H9 (cell line): ENCODE data around the gene PAFAH1B1. TPM values are rescaled to one million over a fixed set of nuclear protein-coding genes. Genes with fewer than 3 reads are reported as not detected.
"Not testable (repeated sequence)": the region's sequence is repeated elsewhere in the genome, so short reads cannot be mapped to it uniquely, and the experiment has no call there.

Experiments
- DNase-seq: peaks from one replicate; pipeline ENCODE4 v3.0.0-alpha.2; 2017
- H2AFZ ChIP-seq: one replicate; pipeline ENCODE4 v1.6.1; 2013; ENCODE audit warnings: mild to moderate bottlenecking, low read length, control low read depth, moderate library complexity
- H2AK5ac ChIP-seq: 2 replicates; pipeline ENCODE4 v1.6.1; 2013; ENCODE audit warnings: low read length, control low read depth, mixed read lengths; ENCODE audit not compliant: insufficient read length
- H2BK120ac ChIP-seq: one replicate; pipeline ENCODE4 v1.6.1; 2013; ENCODE audit warnings: low read depth, mild to moderate bottlenecking, low read length, control low read depth, inconsistent platforms; ENCODE audit not compliant: poor library complexity, severe bottlenecking
- H2BK12ac ChIP-seq: 2 replicates; pipeline ENCODE4 v1.6.1; 2013; ENCODE audit warnings: low read length, control low read depth, mixed read lengths, low read depth; ENCODE audit not compliant: insufficient read length
- H2BK15ac ChIP-seq: 2 replicates; pipeline ENCODE4 v1.6.1; 2013; ENCODE audit warnings: low read depth, low read length, control low read depth
- H2BK20ac ChIP-seq: one replicate; pipeline ENCODE4 v1.6.1; 2013; ENCODE audit warnings: low read depth, mild to moderate bottlenecking, low read length, control low read depth, inconsistent platforms; ENCODE audit not compliant: poor library complexity, severe bottlenecking
- H2BK5ac ChIP-seq: 2 replicates; pipeline ENCODE4 v1.6.1; 2013; ENCODE audit warnings: low read length, control low read depth, mixed read lengths; ENCODE audit not compliant: insufficient read length
- H3K14ac ChIP-seq: 2 replicates; pipeline ENCODE4 v1.6.1; 2013; ENCODE audit warnings: low read length, control low read depth; ENCODE audit not compliant: insufficient read depth
- H3K18ac ChIP-seq: 2 replicates; pipeline ENCODE4 v1.6.1; 2013; ENCODE audit warnings: low read depth, mild to moderate bottlenecking, mixed read lengths, low read length, control low read depth; ENCODE audit not compliant: insufficient read length
- H3K23ac ChIP-seq: 2 replicates; pipeline ENCODE4 v1.6.1; 2013; ENCODE audit warnings: low read length, control low read depth, mixed read lengths, low read depth; ENCODE audit not compliant: insufficient read length
- H3K23me2 ChIP-seq: 2 replicates; pipeline ENCODE4 v1.6.1; 2013; ENCODE audit warnings: low read depth, mild to moderate bottlenecking, mixed read lengths, low read length, control low read depth; ENCODE audit not compliant: insufficient read length, poor library complexity, severe bottlenecking
- H3K27ac ChIP-seq: 2 replicates; pipeline ENCODE4 v1.5.1; 2013; ENCODE audit warnings: low read length, control low read depth, mixed read lengths, low read depth; ENCODE audit not compliant: insufficient read length
- H3K27me3 ChIP-seq: 2 replicates; pipeline ENCODE4 v1.6.1; 2013; ENCODE audit warnings: low read length, control low read depth, inconsistent platforms; ENCODE audit not compliant: insufficient read depth
- H3K4ac ChIP-seq: 2 replicates; pipeline ENCODE4 v1.6.1; 2013; ENCODE audit warnings: low read depth, mild to moderate bottlenecking, control low read depth, inconsistent platforms, low read length, moderate library complexity
- H3K4me1 ChIP-seq: 2 replicates; pipeline ENCODE4 v1.6.1; 2013; ENCODE audit warnings: low read length, control low read depth, inconsistent platforms; ENCODE audit not compliant: insufficient read depth
- H3K4me2 ChIP-seq: 2 replicates; pipeline ENCODE4 v1.6.1; 2013; ENCODE audit warnings: low read length, control low read depth, mixed read lengths; ENCODE audit not compliant: insufficient read length, insufficient read depth
- H3K56ac ChIP-seq: 2 replicates; pipeline ENCODE4 v1.6.1; 2013; ENCODE audit warnings: low read depth, mild to moderate bottlenecking, mixed read lengths, low read length, control low read depth; ENCODE audit not compliant: insufficient read length
- H3K79me1 ChIP-seq: 2 replicates; pipeline ENCODE4 v1.6.1; 2013; ENCODE audit warnings: low read depth, mild to moderate bottlenecking, moderate library complexity, low read length, control low read depth, inconsistent platforms; ENCODE audit not compliant: insufficient read depth, poor library complexity, severe bottlenecking
- H3K79me2 ChIP-seq: 2 replicates; pipeline ENCODE4 v1.6.1; 2013; ENCODE audit warnings: low read length, control low read depth, inconsistent platforms; ENCODE audit not compliant: insufficient read depth
- H3K9ac ChIP-seq: 2 replicates; pipeline ENCODE4 v1.6.1; 2013; ENCODE audit warnings: low read length, control low read depth, mixed read lengths; ENCODE audit not compliant: insufficient read length; ENCODE audit errors: extremely low read depth
- H3K9me3 ChIP-seq: one replicate; pipeline ENCODE4 v1.6.1; 2013; ENCODE audit warnings: low read depth, low read length, inconsistent platforms; ENCODE audit not compliant: control insufficient read depth
- H3T11ph ChIP-seq: one replicate; pipeline ENCODE4 v1.6.1; 2013; ENCODE audit warnings: mild to moderate bottlenecking, low read length, control low read depth, inconsistent platforms
- H4K20me1 ChIP-seq: one replicate; pipeline ENCODE4 v1.6.1; 2013; ENCODE audit not compliant: control insufficient read depth, insufficient read length, insufficient read depth
- H4K5ac ChIP-seq: 2 replicates; pipeline ENCODE4 v1.6.1; 2013; ENCODE audit warnings: low read depth, mild to moderate bottlenecking, mixed read lengths, low read length, control low read depth; ENCODE audit not compliant: insufficient read length
- H4K8ac ChIP-seq: replicated peaks from 2 replicates; pipeline ENCODE4 v1.6.1; 2013; ENCODE audit warnings: low read length, control low read depth, mixed read lengths, low read depth; ENCODE audit not compliant: insufficient read length
- H4K91ac ChIP-seq: 2 replicates; pipeline ENCODE4 v1.6.1; 2013; ENCODE audit warnings: low read depth, mild to moderate bottlenecking, moderate library complexity, mixed read lengths, low read length, control low read depth; ENCODE audit not compliant: insufficient read length
- H3K27ac Mint-ChIP-seq, 3 experiments: 2 replicates in 2 of 3; 3 replicates in 1 of 3; pipeline ENCODE4 v1.8.0; 2020 to 2021; ENCODE audit warnings: mixed read lengths in 3 of 3, mild to moderate bottlenecking in 1 of 3, moderate library complexity in 1 of 3
- H3K27me3 Mint-ChIP-seq: 2 replicates; pipeline ENCODE4 v1.8.0; 2021; ENCODE audit warnings: low read depth, mild to moderate bottlenecking, moderate library complexity, mixed read lengths
- H3K36me3 Mint-ChIP-seq, 3 experiments: 2 replicates in 2 of 3; 3 replicates in 1 of 3; pipeline ENCODE4 v1.8.0; 2020 to 2021; ENCODE audit warnings: low read depth in 3 of 3, mixed read lengths in 3 of 3; ENCODE audit not compliant: insufficient read depth in 1 of 3
- H3K4me1 Mint-ChIP-seq, 2 experiments: 2 replicates each; pipeline ENCODE4 v1.8.0; 2020; ENCODE audit warnings: mixed read lengths in 2 of 2
- H3K4me3 Mint-ChIP-seq, 2 experiments: 2 replicates in 1 of 2; 3 replicates in 1 of 2; pipeline ENCODE4 v1.8.0; 2020 to 2021; ENCODE audit warnings: mild to moderate bottlenecking in 2 of 2, mixed read lengths in 2 of 2, moderate library complexity in 1 of 2
- H3K9me3 Mint-ChIP-seq, 2 experiments: 2 replicates in 1 of 2; 3 replicates in 1 of 2; pipeline ENCODE4 v1.8.0; 2020; ENCODE audit warnings: mild to moderate bottlenecking in 2 of 2, mixed read lengths in 2 of 2, moderate library complexity in 1 of 2
- CTCF ChIP-seq: fragments of 200-600 bp; sonication (generic); conservative IDR thresholded peaks from 3 replicates; pipeline ENCODE4 v1.8.0; 2021; ENCODE audit warnings: antibody characterized with exemption, mild to moderate bottlenecking
- WGBS: extraction: QIAGEN DNeasy Blood & Tissue Kit; methylation state at CpG from one replicate; pipeline ENCODE4 v1.1.7; 2013; ENCODE audit warnings: missing lambda C conversion rate, low lambda C conversion rate, mixed read lengths; ENCODE audit not compliant: insufficient read length; ENCODE audit errors: extremely low coverage; 5-methylcytosine and 5-hydroxymethylcytosine counted together
- total RNA-seq: library from RNA; stranded (reverse); gene quantifications from 2 replicates; pipeline ENCODE4 v1.2.1, GENCODE V29; 2021

The PAFAH1B1 gene
- total RNA-seq, 1 experiment from 2014 or later, result 134 TPM

- H3K4me1 Mint-ChIP-seq, result peaks cover 17 to 18% of the 10 kb centered on the region in 2 experiments
- H3K79me2 ChIP-seq, result peaks cover 36% of the 10 kb centered on the region; the same call in 1 of the 2 replicates
- H2BK120ac ChIP-seq, result no peak overlapping the region
- no peak overlapping the region for H2BK15ac ChIP-seq
- H3K27ac ChIP-seq, result no peak overlapping the region
- H3K27me3 ChIP-seq, result no peaks in the 10 kb centered on the region
- no peak overlapping the region for H3K56ac ChIP-seq
- no peak overlapping the region for H3K4ac ChIP-seq
- peaks cover 5% of the 10 kb centered on the region; the same call in 1 of the 2 replicates for H3K4me1 ChIP-seq
- H3K4me2 ChIP-seq, result no peak overlapping the region
- H4K20me1 ChIP-seq, result no peaks in the 10 kb centered on the region
- H3K27me3 Mint-ChIP-seq, result no peaks in the 10 kb centered on the region
- peaks cover 13% of the 10 kb centered on the region for H3K79me1 ChIP-seq
- H3K23ac ChIP-seq, result no peak overlapping the region
- DNase-seq, result no peak
- H3T11ph ChIP-seq, result no peak overlapping the region
- H3K9me3 ChIP-seq, result no peaks in the 10 kb centered on the region
- no peak overlapping the region for H2BK20ac ChIP-seq
- H2AK5ac ChIP-seq, result no peak overlapping the region
- TF ChIP-seq CTCF, result no peak
- H3K23me2 ChIP-seq, result no peaks in the 10 kb centered on the region
- no peak overlapping the region for H2AFZ ChIP-seq
- no peak overlapping the region for H3K27ac Mint-ChIP-seq
- no peak overlapping the region for H2BK12ac ChIP-seq
- H3K36me3 Mint-ChIP-seq, result peaks cover 40 to 53% (median 44%) of the 10 kb centered on the region in 3 experiments
- no peak overlapping the region for H3K4me3 Mint-ChIP-seq
- WGBS, result no CpG with 5 or more reads among the region's 3 CpGs
- H4K8ac ChIP-seq, result no peak overlapping the region
- H4K91ac ChIP-seq, result no peak overlapping the region
- H2BK5ac ChIP-seq, result no peak overlapping the region
- H3K14ac ChIP-seq, result no peak overlapping the region
- no peak overlapping the region for H4K5ac ChIP-seq
- H3K18ac ChIP-seq, result no peak overlapping the region
- no peak overlapping the region for H3K9ac ChIP-seq
- H3K9me3 Mint-ChIP-seq, result peaks cover 28 to 30% of the 10 kb centered on the region in 2 experiments
Measured at GRCh38 chr17:2621241-2621640, 27.8 kb downstream of the PAFAH1B1 start.

- peaks cover 35% of the 10 kb centered on the region; the same call in 1 of the 2 replicates for H3K79me2 ChIP-seq
- not testable (repeated sequence) for H3K27ac ChIP-seq, H3K27me3 ChIP-seq, H2AK5ac ChIP-seq, H3K56ac ChIP-seq, H3K4me1 ChIP-seq, H4K91ac ChIP-seq, H2BK5ac ChIP-seq, H3K9me3 ChIP-seq, H4K8ac ChIP-seq, H2BK12ac ChIP-seq, H3K4me2 ChIP-seq, DNase-seq, H3T11ph ChIP-seq, H2BK20ac ChIP-seq, H2BK120ac ChIP-seq, H3K23ac ChIP-seq, H3K18ac ChIP-seq, H4K20me1 ChIP-seq, H3K4ac ChIP-seq, H2AFZ ChIP-seq, H3K9ac ChIP-seq, H3K23me2 ChIP-seq, H4K5ac ChIP-seq, H2BK15ac ChIP-seq, H3K4me3 Mint-ChIP-seq, H3K14ac ChIP-seq, H3K27me3 Mint-ChIP-seq
- H3K9me3 Mint-ChIP-seq, result peaks cover 29 to 32% of the 10 kb centered on the region in 2 experiments
- peaks cover 43 to 57% (median 44%) of the 10 kb centered on the region in 3 experiments for H3K36me3 Mint-ChIP-seq
- no CpG with 5 or more reads among the region's 4 CpGs for WGBS
- H3K4me1 Mint-ChIP-seq, result peaks cover 21% of the 10 kb centered on the region in 2 experiments
- peaks cover 13% of the 10 kb centered on the region for H3K79me1 ChIP-seq
- 0 out of 7 replicates have a peak overlapping the region, but pooled peaks of 1 of the 3 experiments have one; percentile 21 for H3K27ac Mint-ChIP-seq
Measured at GRCh38 chr17:2621951-2622405, 28.5 kb downstream of the PAFAH1B1 start.
